GM23338 (cell line): ENCODE results near the gene CLCNKA. TPM values are rescaled to one million over a fixed set of nuclear protein-coding genes. Genes with fewer than 3 reads are reported as not detected.
"Not testable (repeated sequence)": the region's sequence is repeated elsewhere in the genome, so short reads cannot be mapped to it uniquely, and the experiment has no call there.

Experiments used
- ATAC-seq: fragments of 200-7000 bp; cut with Tn5 transposase; 3 replicates; pipeline ENCODE4 v1.9.1; 2020
- DNase-seq: peaks from one replicate; pipeline ENCODE4 v3.0.0-alpha.2; 2015; ENCODE audit warnings: low spot score
- H2AFZ ChIP-seq: fragments of 200-600 bp; sonication (generic); 2 replicates; pipeline ENCODE4 v1.8.0; 2016; ENCODE audit warnings: antibody characterized with exemption, mild to moderate bottlenecking, moderate library complexity
- H3F3A ChIP-seq: fragments of 200-600 bp; sonication (generic); replicated peaks from 2 replicates; pipeline ENCODE4 v1.8.0; 2017; ENCODE audit warnings: antibody characterized with exemption, mixed run types, low read depth
- H3K27ac ChIP-seq: fragments of 200-600 bp; sonication (generic); 2 replicates; pipeline ENCODE4 v1.6.1; 2016; ENCODE audit warnings: low read depth
- H3K27me3 ChIP-seq: fragments of 200-600 bp; sonication (generic); 2 replicates; pipeline ENCODE4 v1.8.0; 2016; ENCODE audit warnings: mild to moderate bottlenecking, mixed run types, moderate library complexity; ENCODE audit not compliant: insufficient read depth
- H3K36me3 ChIP-seq: fragments of 200-600 bp; sonication (generic); 2 replicates; pipeline ENCODE4 v1.8.0; 2016; ENCODE audit warnings: mild to moderate bottlenecking; ENCODE audit not compliant: insufficient read depth
- H3K4me1 ChIP-seq: fragments of 200-600 bp; sonication (generic); 2 replicates; pipeline ENCODE4 v1.8.0; 2016; ENCODE audit warnings: mild to moderate bottlenecking, moderate library complexity; ENCODE audit not compliant: insufficient read depth
- H3K4me2 ChIP-seq: fragments of 200-600 bp; sonication (generic); 2 replicates; pipeline ENCODE4 v1.7.1; 2017; ENCODE audit warnings: mixed run types
- H3K4me3 ChIP-seq: fragments of 200-600 bp; sonication (generic); 2 replicates; pipeline ENCODE4 v1.6.1; 2016; ENCODE audit warnings: mixed run types
- H3K79me2 ChIP-seq: fragments of 200-600 bp; sonication (generic); replicated peaks from 2 replicates; pipeline ENCODE4 v1.8.0; 2017; ENCODE audit warnings: mild to moderate bottlenecking; ENCODE audit not compliant: insufficient read depth
- H3K9me2 ChIP-seq: fragments of 200-600 bp; sonication (generic); 2 replicates; pipeline ENCODE4 v1.8.0; 2017; ENCODE audit not compliant: insufficient read depth
- H4K20me1 ChIP-seq: fragments of 200-600 bp; sonication (generic); replicated peaks from 2 replicates; pipeline ENCODE4 v1.8.0; 2017; ENCODE audit warnings: mild to moderate bottlenecking; ENCODE audit not compliant: insufficient read depth
- H3K27ac Mint-ChIP-seq: 2 replicates; pipeline ENCODE4 v1.8.0; 2020; ENCODE audit warnings: inconsistent platforms, mild to moderate bottlenecking, moderate library complexity, mixed read lengths
- H3K27me3 Mint-ChIP-seq: 3 replicates; pipeline ENCODE4 v1.8.0; 2022; ENCODE audit warnings: low read depth, mild to moderate bottlenecking, moderate library complexity, mixed read lengths, inconsistent platforms; ENCODE audit not compliant: insufficient read depth, poor library complexity
- H3K36me3 Mint-ChIP-seq: 3 replicates; pipeline ENCODE4 v1.8.0; 2021; ENCODE audit warnings: low read depth, mild to moderate bottlenecking, inconsistent platforms, moderate library complexity, mixed read lengths
- H3K4me1 Mint-ChIP-seq: 3 replicates; pipeline ENCODE4 v1.8.0; 2020; ENCODE audit warnings: mild to moderate bottlenecking, inconsistent platforms, mixed read lengths
- H3K4me3 Mint-ChIP-seq: 3 replicates; pipeline ENCODE4 v1.8.0; 2021; ENCODE audit warnings: moderate library complexity, mild to moderate bottlenecking, inconsistent platforms, mixed read lengths
- H3K9me3 Mint-ChIP-seq: 3 replicates; pipeline ENCODE4 v1.8.0; 2020; ENCODE audit warnings: moderate library complexity, mild to moderate bottlenecking, inconsistent platforms, mixed read lengths
- CTCF ChIP-seq, 2 experiments: fragments of 200-600 bp in 1 of 2; sonication (generic) in 1 of 2; conservative IDR thresholded peaks; 2 replicates each; pipeline versions ENCODE4 v1.5.1 to v1.6.1; 2016 to 2017; ENCODE audit warnings: antibody characterized with exemption in 2 of 2, low read depth in 2 of 2, mild to moderate bottlenecking in 2 of 2, moderate library complexity in 1 of 2
- EZH2phosphoT487 ChIP-seq: fragments of 200-600 bp; sonication (generic); IDR thresholded peaks from one replicate; pipeline ENCODE4 v1.8.1; 2018; ENCODE audit warnings: antibody characterized with exemption; ENCODE audit not compliant: unreplicated experiment
- NANOG ChIP-seq: IDR thresholded peaks from 2 replicates; pipeline ENCODE4 v1.6.1; 2016; ENCODE audit warnings: antibody characterized with exemption, borderline replicate concordance
- ZNF114 ChIP-seq: fragments of 250-450 bp; sonication (Bioruptor Pico); IDR thresholded peaks from 2 replicates; pipeline ENCODE4 v1.5.0; 2020; ENCODE audit warnings: mild to moderate bottlenecking, moderate library complexity
- polyA plus RNA-seq: library from polyadenylated mRNA; unstranded; fragments of >200 nt; fragmentation: Nextera tagmentation; extraction: Ambion mirVana; gene quantifications from 2 replicates; pipeline ENCODE4 v1.2.1, GENCODE V29; 2016
- total RNA-seq: library from RNA; depleted of rRNA; stranded (reverse); fragments of >200 nt; shearing (Covaris generic); gene quantifications from 2 replicates; pipeline ENCODE4 v1.2.3, GENCODE V29; 2014

Gene CLCNKA
- total and polyA plus RNA-seq, 2 experiments from 2014 or later, result 0.59 to 0.76 TPM

- Mint-ChIP-seq H3K4me3 (no peak overlapping the region), H3K36me3 (no peaks in the 10 kb centered on the region), H3K27me3 (peaks cover 7% of the 10 kb centered on the region), H3K4me1 (peaks cover 18% of the 10 kb centered on the region), H3K27ac (no peak overlapping the region), H3K9me3 (no peaks in the 10 kb centered on the region)
- no peak overlapping the region for H2AFZ ChIP-seq
- no peak overlapping the region for H3K4me2 ChIP-seq
- TF ChIP-seq ZNF114 (CRISPR knock-in tag), result no peak
- no peaks in the 10 kb centered on the region for H3F3A ChIP-seq
- no peaks in the 10 kb centered on the region for H3K79me2 ChIP-seq
- H4K20me1 ChIP-seq, result no peaks in the 10 kb centered on the region
- H3K4me1 ChIP-seq, result peaks cover 14% of the 10 kb centered on the region
- H3K27ac ChIP-seq, result no peak overlapping the region
- no peaks in the 10 kb centered on the region for H3K9me2 ChIP-seq
- no peaks in the 10 kb centered on the region for H3K36me3 ChIP-seq
- no peaks in the 10 kb centered on the region for H3K27me3 ChIP-seq
- no peak for DNase-seq
- no peak for ATAC-seq
- H3K4me3 ChIP-seq, result no peak overlapping the region
Observed at GRCh38 chr1:16031551-16031950, 9.7 kb downstream of the CLCNKA start.

- no peaks in the 10 kb centered on the region for H3K36me3 Mint-ChIP-seq
- H3K9me3 Mint-ChIP-seq, result no peaks in the 10 kb centered on the region
- Histone ChIP-seq H3F3A (no peaks in the 10 kb centered on the region), H3K36me3 (no peaks in the 10 kb centered on the region), H3K27ac (no peak overlapping the region), H3K27me3 (no peaks in the 10 kb centered on the region), H3K9me2 (no peaks in the 10 kb centered on the region), H3K4me3 (no peak overlapping the region), H4K20me1 (no peaks in the 10 kb centered on the region), H3K4me1 (peaks cover 8% of the 10 kb centered on the region), H2AFZ (no peak overlapping the region), H3K79me2 (no peaks in the 10 kb centered on the region), H3K4me2 (0 out of 2 replicates have a peak overlapping the region, but pooled peaks have one; percentile 15)
- no peak overlapping the region; the same call in 1 of the 2 replicates for H3K27ac Mint-ChIP-seq
- TF ChIP-seq EZH2phosphoT487, result no peak
- no peak for TF ChIP-seq NANOG
- peak; percentile 71 to 99 for TF ChIP-seq CTCF (conservative IDR thresholded peaks at IDR 0.05; ENCODE audit: low read depth in 2 of 2)
- peaks cover 18% of the 10 kb centered on the region for H3K4me1 Mint-ChIP-seq
- peak; percentile 92 for ATAC-seq
- no peak overlapping the region for H3K4me3 Mint-ChIP-seq
- H3K27me3 Mint-ChIP-seq, result peaks cover 9% of the 10 kb centered on the region
- DNase-seq, result peak; percentile 99
Observed at GRCh38 chr1:16032388-16033102, 10.7 kb downstream of the CLCNKA start.

- H2AFZ ChIP-seq, H3K36me3 ChIP-seq, H3K4me3 Mint-ChIP-seq, H3K27me3 ChIP-seq, H3K4me1 ChIP-seq, H3K9me2 ChIP-seq, H3K4me3 ChIP-seq, ATAC-seq, H3K4me2 ChIP-seq, H3K27ac ChIP-seq, H4K20me1 ChIP-seq, H3K36me3 Mint-ChIP-seq, H3F3A ChIP-seq, DNase-seq, H3K79me2 ChIP-seq, H3K9me3 Mint-ChIP-seq, H3K27ac Mint-ChIP-seq: not testable (repeated sequence)
- Mint-ChIP-seq H3K27me3 (peaks cover 15% of the 10 kb centered on the region), H3K4me1 (peaks cover 16% of the 10 kb centered on the region)
Observed at GRCh38 chr1:16033103-16033632, 11.3 kb downstream of the CLCNKA start.

GRCh38 chr1:16036461-16036860, 14.6 kb downstream of the CLCNKA start:
- not testable (repeated sequence) for H3K27me3 Mint-ChIP-seq, DNase-seq, H3K4me3 Mint-ChIP-seq, ATAC-seq, H3K4me3 ChIP-seq, H4K20me1 ChIP-seq, H3F3A ChIP-seq, H3K27ac Mint-ChIP-seq, H3K4me2 ChIP-seq, H3K9me3 Mint-ChIP-seq, H3K9me2 ChIP-seq, H2AFZ ChIP-seq, H3K36me3 ChIP-seq, H3K36me3 Mint-ChIP-seq, H3K27ac ChIP-seq, H3K4me1 ChIP-seq, H3K27me3 ChIP-seq, H3K79me2 ChIP-seq
- peaks cover 10% of the 10 kb centered on the region for H3K4me1 Mint-ChIP-seq
